ENCODE data around the gene CHSY3.

CHSY3 gene

DNA sequence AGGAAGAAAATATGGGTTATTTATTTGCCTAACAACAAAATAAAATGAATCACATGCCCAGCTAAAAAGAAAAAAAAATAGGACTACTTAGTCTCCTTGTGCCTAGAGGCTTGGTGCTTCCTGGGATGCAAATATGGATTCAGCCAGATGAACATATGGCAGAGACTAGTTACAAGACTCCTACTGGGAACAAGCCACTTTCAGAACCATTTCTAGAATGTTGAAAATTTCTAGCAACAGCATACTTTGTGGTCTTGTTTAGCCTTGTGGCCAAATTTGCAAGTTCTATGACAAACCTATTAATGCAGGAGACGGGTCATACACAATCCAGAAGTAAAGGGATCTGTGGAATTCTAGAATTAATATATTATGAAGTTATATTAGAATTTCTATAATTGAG lies 198.7 kb downstream of the CHSY3 start:
- peak; percentile 35 for DNase-seq

DNA sequence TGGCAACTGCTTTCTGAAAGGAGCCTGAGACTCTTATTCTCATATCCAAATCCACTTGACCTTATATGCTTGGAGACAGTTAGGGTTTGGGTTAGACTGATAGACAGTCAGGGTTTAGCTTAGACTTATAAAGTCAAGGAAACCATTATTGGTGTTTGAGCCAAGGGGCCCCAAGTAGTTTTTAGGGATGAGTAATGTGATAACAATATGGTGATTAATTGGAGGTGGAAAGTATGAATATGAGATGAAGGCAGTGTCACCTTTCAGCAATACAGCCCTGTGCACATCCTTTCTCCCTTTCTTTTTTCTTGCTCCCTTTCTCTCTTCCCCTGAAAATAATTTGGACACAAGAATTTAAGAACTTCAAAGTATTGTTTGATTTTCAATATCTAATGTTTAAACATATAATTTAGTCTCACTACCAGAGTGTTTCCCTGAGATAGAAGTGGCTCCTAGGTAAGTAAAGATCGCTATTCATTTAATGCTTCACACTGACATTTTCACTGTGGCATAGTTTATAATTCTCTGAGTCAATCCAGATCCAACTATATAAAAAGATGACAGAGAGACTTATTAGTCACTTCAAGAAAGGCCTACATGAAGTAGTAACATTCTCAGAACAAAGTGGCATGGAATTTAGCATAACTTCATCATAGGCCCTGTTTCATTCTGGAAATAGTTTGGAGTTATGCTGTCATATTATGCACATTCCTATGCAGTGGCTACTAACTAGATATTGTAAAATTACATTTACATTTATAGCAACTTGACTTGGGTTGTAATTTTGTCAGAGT lies 200.8 kb downstream of the CHSY3 start:
- DNase-seq: peak; percentile 74

DNA sequence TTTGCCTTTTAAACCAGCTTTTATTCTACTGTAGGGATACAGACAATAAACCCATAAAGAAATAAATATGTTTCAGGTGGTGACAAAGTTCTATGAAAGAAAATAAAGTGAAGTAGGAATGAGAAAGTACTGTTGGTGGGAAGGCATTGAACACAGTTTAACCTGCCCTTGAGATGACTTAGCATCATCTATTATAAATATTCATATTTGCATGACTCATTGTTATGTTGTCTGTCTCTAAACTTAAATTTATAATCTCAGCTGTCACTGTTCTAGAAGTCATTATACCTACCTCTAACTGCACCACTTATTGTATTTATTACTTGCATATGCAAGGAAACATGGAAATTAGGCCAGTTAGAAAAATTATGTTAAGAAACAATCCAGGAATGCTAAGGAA lies 202.2 kb downstream of the CHSY3 start:
- DNase-seq: no peak

DNA sequence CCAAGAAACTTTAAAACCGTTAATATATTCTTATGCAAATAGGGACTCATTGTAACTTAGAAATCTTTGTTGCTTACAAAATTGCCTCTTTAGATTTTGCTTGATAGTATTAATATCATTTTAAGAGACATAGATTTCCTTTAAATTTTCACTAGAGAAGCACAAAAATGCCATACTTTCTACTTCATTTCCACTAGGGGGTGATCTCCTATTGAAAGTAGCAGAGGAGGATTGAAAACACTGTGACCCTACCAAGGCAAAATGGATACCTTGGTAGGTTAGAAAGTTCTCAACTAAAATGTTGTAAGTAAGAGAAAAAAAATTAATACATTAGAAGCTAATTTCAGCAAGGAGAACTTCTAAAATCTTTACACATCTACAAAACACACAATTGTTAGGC lies 204.9 kb downstream of the CHSY3 start:
- DNase-seq: peak; percentile 56

DNA sequence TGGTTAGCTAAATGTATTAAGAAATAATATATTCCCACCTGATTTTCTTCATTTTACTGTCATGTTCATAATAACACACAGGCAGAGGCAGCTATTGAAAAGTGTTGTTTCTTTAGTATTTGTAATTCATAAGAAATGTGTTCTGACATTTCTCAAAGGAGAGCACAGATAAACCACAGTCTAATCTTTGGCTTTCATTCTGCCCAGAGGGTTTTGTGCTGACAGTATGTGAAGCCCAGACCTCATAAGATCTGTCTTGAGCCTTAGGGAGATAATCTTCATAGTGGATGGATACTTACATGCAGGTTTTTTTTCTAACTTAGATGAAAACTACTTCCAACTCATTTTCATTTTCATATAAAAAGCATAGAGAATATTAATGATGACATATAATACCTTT lies 206.1 kb downstream of the CHSY3 start:
- DNase-seq: peak; percentile 31

DNA sequence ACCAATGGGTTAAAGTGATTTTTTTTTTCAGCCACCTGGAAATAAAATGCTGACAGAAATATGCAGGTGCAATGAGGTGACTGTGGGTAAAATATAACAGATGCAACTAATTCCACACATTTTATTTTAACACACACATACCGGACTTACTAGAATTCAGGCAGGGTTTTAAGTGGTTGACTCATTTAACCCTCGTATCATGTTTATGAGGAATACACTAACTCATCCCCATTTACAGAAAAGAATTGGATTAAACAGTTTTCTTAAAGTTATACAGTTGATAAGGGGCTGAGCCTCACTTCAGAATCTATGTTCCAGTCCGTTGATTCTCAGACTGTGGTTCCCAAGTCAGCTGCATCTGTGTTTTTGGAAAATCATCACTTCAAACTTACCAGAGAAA lies 207.5 kb downstream of the CHSY3 start:
- DNase-seq: peak; percentile 25

DNA sequence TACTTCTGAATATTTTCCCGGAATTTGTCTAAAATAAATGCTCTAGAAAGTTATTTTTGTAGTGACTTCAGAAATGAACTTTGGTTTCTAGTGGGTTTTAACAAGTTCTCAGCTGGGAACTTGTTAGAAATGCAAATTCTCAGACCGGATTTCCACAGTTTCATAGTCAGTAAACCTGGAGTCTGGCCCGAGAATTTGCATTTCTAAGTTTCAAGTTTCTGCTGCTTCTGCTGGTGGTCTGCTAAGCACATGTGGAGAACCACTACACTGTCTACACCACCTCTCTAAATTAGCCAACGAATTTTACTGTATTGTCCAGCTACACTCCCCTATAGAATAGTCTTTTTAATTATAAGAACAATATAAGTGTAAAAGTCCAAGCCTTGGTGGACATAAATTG lies 208.0 kb downstream of the CHSY3 start:
- DNase-seq: no peak

DNA sequence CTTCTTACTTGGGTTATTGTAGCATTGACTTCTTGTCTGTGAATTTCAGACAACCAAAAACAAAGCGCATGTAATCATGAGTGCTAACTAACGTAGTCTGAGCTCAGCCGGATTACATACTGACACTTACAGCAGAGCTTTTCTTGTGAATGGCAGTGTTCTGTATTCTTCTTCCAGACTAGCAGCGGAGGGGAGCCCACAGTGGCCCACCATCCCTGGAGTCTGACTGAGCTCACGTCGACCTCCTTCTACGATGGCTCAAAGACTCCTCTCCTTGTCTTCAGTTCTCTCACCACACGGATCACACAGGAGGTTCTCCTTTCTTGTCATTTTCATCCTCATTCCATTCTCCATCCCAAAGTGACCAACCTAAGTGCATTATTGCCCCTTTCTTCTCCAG lies 211.4 kb downstream of the CHSY3 start:
- DNase-seq: no peak

DNA sequence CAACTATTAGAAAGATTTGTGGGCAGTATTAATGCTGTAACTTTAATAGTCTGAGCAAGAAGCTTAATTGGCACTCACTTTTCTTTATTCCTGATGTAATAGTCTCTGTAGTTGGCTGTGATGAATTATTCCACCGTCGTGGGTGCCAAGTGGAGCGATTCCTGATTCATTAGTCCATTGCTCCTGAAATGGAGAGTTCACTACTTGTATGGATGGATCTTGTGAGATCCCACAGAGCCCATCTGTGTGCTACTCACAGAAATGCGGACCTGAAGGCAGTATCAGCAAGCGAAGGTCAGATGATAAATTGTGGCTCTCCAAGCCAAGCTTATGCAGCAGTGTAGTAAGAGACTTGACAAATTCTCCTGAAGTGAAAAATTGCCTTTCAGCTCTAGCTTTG lies 212.2 kb downstream of the CHSY3 start:
- no peak for DNase-seq

DNA sequence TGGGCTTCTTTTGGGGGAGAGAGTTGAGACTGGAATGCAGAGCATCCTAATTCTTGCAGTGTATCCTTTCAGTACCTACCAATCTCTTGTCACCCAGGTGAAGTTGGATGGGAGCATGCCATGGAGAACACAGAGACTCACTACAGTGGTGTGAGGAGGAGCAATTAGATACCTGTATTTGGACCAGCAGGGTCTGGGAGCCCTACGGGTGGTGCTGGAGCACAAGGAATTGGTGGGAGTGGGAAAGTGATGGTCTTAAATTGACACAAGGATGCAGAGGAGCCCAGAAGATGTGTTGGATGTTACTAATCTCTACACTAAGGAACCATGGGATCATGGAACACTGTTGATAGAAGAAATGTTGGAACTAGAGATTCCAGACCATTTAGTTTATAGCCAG lies 212.7 kb downstream of the CHSY3 start:
- no peak for DNase-seq

DNA sequence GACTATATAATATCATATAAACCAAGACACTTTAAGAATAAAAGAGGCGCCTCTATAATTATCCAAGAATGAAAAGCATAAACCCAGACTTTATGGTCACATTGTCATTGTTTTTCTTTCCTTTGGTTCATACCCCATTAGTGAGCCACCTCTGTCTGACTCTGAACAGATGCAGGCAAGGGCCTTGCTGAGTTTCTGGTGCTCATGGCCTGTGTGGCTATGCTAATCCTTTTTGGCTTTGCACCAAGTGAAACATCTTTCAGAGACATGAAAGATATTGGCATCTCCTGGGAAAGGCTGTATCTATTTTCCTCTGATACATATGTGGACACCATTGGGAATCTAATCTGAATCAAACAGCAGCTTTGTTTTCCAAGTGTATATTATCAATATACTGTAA lies 222.5 kb downstream of the CHSY3 start:
- peak; percentile 59 for DNase-seq

DNA sequence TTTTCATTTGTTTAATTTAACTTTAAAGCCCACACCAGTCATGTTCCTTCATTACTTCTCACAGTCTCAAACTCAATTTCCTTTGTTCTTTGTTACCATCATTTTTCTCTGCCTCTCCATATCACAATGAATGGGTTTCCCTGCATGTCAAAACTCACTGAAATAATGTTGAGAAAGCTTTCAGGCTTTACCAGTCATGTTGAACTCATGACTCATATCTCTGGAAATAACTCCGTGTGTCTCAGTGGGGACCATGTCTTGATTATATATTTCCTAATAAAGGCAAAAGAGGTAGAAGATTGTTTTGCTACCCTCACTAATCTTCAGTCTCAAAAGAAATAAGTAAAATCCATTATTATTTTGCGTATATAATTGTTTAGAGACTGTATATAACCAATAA lies 231.2 kb downstream of the CHSY3 start:
- peak; percentile 90 for DNase-seq

DNA sequence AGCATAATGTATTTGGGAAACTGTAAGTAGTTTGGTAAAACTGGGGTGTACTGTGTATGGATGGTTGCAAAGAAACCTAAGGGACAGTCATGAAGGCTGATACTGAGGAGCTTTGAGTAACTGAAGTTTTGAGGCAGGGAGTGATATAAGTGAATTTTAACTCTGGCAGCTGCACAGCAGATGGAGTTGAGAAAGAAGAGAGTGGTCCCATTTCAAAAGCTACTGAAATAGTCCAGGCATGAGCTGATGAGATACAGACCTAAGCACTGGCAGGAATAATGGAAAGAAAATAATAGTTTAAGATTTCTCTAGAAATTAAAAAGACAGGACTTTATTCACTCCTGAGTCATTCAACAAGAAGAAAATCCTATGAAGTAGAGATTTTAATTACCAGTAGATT lies 232.0 kb downstream of the CHSY3 start:
- peak; percentile 74 for DNase-seq

DNA sequence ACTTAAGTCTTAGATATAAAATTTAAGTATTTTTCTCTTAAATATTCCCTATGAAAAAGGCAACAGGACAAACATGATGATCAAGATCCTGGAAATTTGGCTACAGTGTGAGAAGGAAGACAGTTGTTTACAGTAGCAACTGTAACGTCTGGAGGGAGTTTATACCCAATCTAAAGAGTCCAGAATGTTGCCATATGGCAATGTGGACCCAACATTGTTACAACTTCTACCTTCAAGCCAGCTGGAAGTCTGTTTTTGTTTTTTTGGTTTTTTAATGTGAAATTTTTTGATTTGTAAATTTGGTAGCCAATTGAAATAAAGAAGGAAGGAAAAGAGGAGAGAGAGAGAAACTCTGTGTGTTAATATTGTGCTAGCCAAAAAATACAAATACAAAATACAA lies 233.4 kb downstream of the CHSY3 start:
- no peak for DNase-seq

DNA sequence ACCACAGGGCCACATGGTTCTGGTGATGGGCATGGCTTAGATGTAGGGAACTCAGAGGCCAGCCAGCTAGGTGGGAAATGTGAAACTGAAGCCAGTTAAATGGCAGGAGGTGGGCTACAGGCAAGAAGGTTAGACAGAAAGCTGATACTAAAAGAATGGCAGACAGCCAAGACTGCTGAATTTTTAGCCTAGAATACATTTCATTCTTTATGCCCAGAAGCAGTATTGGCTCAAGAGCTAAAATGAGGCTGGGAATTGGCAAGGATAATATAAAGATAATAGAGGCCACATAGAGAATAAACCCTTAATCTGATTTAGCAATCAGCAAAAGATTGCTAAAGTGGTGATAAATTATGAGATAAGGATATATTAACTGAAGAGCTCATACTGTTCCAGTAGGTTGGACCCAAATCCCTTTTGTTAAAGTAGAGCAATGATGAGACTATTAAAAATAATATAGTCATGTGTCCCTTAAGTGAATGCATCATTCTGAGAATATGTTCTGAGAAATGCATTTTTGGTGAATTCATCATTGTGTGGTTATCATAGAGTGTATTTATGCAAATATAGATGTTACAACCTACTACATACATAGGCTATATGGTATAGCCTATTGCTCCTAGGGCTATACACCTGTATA lies 234.3 kb downstream of the CHSY3 start:
- peak; percentile 67 for DNase-seq

DNA sequence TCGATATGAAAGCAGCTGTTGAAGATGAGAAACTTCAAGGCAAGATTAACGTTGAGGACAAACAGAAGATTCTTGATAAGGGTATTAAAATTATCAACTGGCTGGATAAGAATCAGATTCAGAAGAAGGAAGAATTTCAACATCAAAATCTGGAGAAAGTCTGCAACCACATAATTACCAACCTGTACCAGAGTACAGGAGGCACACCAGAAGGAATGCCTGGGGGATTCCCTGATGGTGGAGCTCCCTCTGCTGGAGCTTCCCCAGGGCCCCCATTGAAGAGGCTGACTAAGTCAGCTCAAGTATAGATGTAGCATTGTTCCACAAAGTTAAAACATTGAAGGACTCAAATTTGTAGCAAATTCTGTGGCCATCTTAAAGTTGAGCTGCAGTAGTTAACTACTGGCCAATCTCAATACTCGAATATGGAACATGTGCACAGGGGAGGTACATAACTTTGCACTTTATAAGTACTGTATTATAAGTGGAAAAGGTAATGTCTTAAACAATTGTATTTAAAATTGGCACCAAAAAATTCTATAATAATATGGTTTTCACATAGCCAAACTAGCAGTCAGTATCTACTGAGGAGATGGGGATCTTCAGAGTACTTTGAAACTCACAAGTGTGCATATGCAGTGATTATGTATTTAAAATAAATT lies 237.5 kb downstream of the CHSY3 start:
- DNase-seq: peak; percentile 60

DNA sequence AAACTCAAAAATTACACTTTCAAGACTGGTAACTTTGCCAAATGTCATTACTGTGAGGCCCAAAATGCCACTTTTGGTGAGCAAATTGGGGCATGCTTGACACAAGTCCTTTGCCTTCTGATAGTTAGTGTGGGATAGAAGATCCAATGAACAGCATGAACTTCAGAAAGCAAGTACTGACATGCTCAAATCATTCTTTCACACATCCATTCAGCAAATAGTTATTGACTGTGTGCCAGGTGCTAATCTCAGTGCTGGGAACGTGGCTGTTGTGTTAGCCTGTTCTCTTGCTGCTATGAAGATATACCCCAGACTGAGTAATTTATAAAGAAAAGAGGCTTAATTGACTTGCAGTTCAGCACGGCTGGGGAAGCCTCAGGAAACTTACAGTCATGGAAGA lies 247.0 kb downstream of the CHSY3 start:
- DNase-seq: no peak

DNA sequence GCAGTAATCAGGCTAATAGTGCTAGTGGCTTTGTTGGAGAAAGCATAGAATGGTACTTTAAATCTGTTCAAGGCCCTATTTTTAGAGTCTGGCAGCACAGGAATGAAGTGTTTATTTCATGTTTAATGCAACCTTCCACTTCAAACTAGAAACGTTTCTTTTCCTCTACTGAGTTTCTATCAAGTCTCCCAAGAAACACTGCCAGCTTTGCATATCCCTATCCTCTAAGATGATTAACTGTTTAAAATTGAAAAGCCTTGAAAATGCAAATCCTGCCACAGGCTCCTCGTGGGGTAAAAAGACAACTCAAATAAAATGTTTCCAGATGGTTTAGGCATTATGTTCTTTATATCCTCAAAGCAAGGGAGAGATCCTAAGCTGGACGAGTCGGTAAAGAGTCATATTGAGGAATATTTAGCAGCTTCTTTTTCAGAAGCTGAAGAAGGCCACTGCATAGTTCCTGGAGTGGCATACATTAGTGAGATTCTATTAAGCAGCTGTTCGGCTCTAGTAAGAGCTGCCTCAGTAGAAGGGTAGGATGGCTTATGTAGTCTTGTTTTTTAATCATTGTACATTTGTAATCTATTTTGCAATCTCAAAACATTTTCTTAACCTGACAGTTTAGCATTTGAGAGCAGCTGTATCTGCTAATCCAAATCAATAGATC lies 251.2 kb downstream of the CHSY3 start:
- peak; percentile 80 for DNase-seq

DNA sequence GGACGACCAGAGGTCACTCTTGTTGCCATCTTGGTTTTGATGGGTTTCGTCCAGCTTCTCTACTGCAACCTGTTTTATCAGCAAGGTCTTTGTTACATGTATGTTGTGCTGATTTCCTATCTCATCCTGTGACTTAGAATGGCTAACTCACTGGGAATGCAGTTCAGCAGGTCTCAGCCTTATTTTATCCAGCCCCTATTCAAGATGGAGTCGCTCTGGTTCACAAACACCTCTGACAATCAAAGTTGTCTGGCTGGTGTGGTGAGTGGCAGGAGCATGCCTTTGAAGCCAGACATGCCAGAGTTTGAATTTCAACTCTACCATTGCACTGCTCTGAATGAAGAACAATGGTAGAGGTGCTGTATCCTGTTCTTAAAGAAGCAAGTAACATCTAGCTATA lies 253.8 kb downstream of the CHSY3 start:
- no peak for DNase-seq

DNA sequence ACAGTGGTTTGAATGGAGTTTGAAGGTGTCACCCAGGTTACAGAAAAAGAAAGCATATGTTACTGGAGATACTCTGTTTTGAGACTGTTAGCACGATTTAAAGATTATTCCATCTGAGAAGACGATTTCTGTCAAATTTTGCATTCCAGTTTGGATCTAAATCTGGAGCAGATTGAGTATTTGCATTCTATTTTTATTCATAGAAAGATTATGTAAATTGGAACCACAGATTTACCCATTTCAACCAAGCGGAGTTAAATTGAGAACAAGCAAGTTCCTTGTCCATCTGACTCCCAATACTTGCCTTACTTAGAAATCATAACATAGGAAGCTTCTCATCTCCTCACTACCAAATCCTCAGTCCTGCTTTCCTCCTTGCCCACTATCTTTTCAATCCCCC lies 255.7 kb downstream of the CHSY3 start:
- DNase-seq: no peak

DNA sequence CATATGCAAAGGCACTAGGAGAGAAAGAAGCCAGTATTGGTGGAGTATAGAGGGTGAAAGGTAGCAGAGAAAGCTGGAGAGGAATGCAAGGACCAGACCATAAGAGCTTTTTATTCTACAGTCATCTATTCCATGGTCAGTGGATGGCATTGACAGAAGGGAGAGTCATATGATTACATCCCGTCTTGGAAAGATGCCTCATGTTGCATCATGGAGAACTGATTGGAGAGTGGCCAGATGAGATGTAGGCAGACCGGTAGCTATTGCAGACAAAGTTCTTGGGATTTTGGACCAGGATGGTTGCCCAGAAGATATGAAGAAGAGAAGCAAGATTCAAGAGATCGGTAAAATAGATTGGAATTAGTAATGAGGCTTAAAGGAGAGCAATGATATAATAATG lies 260.7 kb downstream of the CHSY3 start:
- peak; percentile 19 for DNase-seq

DNA sequence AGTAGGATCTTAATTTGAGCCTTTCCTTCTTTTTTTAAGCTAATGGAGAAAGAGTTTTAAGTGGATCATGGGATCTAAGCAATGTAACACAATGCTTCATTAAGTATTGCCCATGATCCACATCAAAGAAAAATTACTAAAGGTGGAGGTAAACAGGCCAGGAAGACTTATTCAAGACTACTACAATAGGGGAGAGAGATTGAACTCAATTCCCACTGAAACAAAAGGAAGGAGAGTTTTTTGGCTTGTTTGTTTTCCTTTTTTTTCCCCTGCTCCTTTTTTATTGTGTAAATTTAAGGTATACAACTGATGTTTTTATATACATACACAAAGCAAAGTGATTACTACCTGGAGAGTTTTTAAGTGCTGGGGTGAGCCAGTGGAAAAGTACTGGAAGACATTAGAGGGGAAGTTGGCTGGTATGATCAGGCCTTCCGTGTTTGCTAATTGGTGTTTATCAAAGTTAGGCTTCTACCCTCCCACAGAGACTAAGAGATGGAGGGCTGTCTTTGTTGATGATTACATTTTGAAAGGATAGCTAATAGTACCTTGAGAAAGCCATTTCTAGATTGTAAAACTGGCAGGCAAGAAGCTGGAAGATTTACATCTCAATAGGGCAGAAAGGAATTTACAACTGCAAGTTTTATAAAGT lies 262.7 kb downstream of the CHSY3 start:
- DNase-seq: no peak

DNA sequence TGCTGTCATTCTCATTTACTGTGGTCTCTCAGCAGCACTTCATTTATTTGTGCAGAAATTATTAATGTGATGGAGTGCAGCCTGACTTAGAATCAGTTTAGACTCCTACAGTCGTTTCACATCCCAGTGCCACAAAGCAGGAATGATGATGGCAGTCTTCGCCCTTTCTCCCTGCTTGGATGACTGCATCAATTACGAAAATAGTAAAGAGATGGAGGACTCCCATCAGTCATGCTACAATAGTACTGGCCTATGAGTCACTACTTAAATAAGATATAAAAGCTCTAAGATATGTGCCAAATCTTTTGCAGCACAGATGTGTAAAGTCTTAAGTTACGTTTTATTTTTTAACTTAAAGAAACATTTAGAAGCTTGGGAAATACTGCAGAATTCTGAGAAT lies 263.9 kb downstream of the CHSY3 start:
- peak; percentile 69 for DNase-seq
